Activated CD4-positive, alpha-beta T cell treated with anti-CD3 and anti-CD28 coated beads for 4 hours (primary cell): ENCODE results near the gene ANG.

Experiments used
- DNase-seq, 2 donors: peaks; one replicate each; pipeline ENCODE4 v3.0.0-alpha.2; 2020

The ANG gene

GRCh38 chr14:20676072-20676471, 12.5 kb upstream of the ANG start:
- no peak for DNase-seq

- DNase-seq: peak in 1 of 2 donors; percentile 14
These were observed 8.7 kb upstream of the ANG start for GRCh38 chr14:20679907-20680306.

GRCh38 chr14:20680363-20680762, 8.2 kb upstream of the ANG start:
- DNase-seq: no peak

GRCh38 chr14:20680843-20681347, 7.7 kb upstream of the ANG start:
- peak in 1 of 2 donors; percentile 50 for DNase-seq

- peak; percentile 80 to 91 for DNase-seq
These were observed 7.0 kb upstream of the ANG start for GRCh38 chr14:20681348-20682126.

GRCh38 chr14:20682127-20682434, 6.5 kb upstream of the ANG start:
- no peak for DNase-seq

GRCh38 chr14:20682435-20683124, 6.0 kb upstream of the ANG start:
- DNase-seq: peak; percentile 66 to 75

- DNase-seq: peak; percentile 74 to 79
These were observed 5.3 kb upstream of the ANG start for GRCh38 chr14:20683125-20683890.

- peak; percentile 75 to 80 for DNase-seq
These were observed 4.5 kb upstream of the ANG start, which contains the start of gene RNASE4 for GRCh38 chr14:20683891-20684661. Gene RNASE4 (plus strand): TSS chr14:20684560. CDS start chr14:20699372, 14,812 bp downstream.

- DNase-seq: no peak
These were observed 3.7 kb upstream of the ANG start for GRCh38 chr14:20684662-20685456.

GRCh38 chr14:20686386-20687143, 2.0 kb upstream of the ANG start:
- DNase-seq: no peak

- no peak for DNase-seq
These were observed 1.0 kb upstream of the ANG start for GRCh38 chr14:20687362-20688166.

- peak; percentile 26 to 54 for DNase-seq
These were observed 2.5 kb downstream of the ANG start for GRCh38 chr14:20690848-20691640.

GRCh38 chr14:20692116-20692751, 3.7 kb downstream of the ANG start:
- no peak for DNase-seq

- DNase-seq: no peak
These were observed 8.2 kb downstream of the ANG start for GRCh38 chr14:20696764-20697163.

GRCh38 chr14:20697273-20698017, 8.9 kb downstream of the ANG start:
- peak; percentile 48 to 61 for DNase-seq

GRCh38 chr14:20698018-20698329, 9.4 kb downstream of the ANG start:
- no peak for DNase-seq

GRCh38 chr14:20698934-20699333, 10.4 kb downstream of the ANG start:
- DNase-seq: no peak
